GM19372 (cell line): Measurements from ENCODE around the gene TACC2.
"Not testable (repeated sequence)": the region's sequence is repeated elsewhere in the genome, so short reads cannot be mapped to it uniquely, and the experiment has no call there.

Experiments used
- ATAC-seq: cut with Tn5 transposase; IDR thresholded peaks from one replicate; pipeline ENCODE4 v1.9.1; 2021; ENCODE audit warnings: mild to moderate bottlenecking, low read depth, moderate library complexity; ENCODE audit not compliant: unreplicated experiment

TACC2 gene

DNA sequence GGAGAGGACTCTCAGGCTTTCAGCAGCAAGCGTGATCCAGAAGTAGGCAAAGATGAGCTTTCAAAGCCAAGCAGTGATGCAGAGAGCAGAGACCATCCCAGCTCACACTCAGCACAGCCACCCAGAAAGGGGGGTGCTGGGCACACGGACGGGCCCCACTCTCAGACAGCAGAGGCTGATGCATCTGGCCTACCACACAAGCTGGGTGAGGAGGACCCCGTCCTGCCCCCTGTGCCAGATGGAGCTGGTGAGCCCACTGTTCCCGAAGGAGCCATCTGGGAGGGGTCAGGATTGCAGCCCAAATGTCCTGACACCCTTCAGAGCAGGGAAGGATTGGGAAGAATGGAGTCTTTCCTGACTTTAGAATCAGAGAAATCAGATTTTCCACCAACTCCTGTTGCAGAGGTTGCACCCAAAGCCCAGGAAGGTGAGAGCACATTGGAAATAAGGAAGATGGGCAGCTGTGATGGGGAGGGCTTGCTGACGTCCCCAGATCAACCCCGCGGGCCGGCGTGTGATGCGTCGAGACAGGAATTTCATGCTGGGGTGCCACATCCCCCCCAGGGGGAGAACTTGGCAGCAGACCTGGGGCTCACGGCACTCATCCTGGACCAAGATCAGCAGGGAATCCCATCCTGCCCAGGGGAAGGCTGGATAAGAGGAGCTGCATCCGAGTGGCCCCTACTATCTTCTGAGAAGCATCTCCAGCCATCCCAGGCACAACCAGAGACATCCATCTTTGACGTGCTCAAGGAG, 95.5 kb downstream of the TACC2 start:
- no peak for ATAC-seq

- ATAC-seq, result no peak
Observed at GRCh38 chr10:122085423-122085911, 96.5 kb downstream of the TACC2 start.

- ATAC-seq, result no peak
Observed at GRCh38 chr10:122086416-122087240, 97.7 kb downstream of the TACC2 start.

DNA sequence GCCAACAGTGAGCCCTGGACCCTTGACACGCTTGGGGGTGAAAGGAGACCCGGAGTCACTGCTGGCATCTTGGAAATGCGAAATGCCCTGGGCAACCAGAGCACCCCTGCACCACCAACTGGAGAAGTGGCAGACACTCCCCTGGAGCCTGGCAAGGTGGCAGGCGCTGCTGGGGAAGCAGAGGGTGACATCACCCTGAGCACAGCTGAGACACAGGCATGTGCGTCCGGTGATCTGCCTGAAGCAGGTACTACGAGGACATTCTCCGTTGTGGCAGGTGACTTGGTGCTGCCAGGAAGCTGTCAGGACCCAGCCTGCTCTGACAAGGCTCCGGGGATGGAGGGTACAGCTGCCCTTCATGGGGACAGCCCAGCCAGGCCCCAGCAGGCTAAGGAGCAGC, 98.5 kb downstream of the TACC2 start:
- ATAC-seq, result no peak

DNA sequence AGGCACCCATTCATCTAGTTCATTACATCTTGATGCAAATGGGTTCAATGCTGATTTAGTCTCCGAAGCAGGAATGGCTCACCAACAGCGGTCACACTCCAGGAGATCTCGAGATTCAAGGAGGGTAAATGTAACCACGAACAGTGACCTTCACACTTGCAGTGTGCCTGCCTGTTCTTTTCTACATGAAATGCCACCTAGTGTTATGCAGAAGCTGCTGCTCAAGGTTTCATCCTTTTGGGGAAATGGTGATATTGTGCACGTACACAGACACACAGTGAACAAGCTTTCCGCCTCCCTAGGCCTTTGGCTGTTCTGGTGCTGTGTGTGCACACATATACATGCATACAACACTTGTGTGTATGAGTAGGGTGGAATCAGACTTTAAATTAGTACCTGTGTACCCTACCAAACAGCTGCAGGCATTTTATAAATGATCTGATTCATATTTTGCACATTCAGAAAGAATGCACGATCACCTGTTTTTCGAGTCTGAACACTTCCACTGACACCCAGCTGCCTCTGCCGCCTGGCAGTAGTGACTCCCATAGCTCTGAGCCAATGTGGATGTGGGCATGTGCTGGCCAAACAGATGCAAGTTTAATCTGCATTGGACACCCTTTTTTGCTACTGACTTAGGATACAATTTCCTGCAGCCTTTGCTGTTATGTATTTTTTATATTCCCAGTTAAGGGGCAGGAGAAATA, 100.5 kb downstream of the TACC2 start:
- no peak for ATAC-seq

- no peak for ATAC-seq
Observed at GRCh38 chr10:122091722-122092121, 102.8 kb downstream of the TACC2 start.

- no peak for ATAC-seq
Observed at GRCh38 chr10:122093076-122093475, 104.1 kb downstream of the TACC2 start.

DNA sequence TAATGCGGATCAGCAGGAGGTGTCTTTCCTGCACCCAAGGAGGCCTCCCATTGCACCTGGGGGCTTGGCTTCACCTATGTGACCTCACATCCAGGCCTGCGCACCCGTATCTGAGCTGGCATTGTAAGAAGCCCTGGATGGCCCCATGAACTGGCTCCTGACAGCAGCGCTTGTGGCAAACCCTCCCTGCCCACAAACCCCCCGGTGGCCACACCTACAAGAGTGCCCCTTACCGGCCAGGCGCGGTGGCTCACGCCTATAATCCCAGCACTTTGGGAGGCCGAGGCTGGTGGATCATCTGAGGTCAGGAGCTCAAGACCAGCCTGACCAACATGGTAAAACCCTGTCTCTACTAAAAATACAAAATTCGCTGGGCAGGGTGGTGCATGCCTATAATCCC, 107.2 kb downstream of the TACC2 start:
- ATAC-seq, result not testable (repeated sequence)

DNA sequence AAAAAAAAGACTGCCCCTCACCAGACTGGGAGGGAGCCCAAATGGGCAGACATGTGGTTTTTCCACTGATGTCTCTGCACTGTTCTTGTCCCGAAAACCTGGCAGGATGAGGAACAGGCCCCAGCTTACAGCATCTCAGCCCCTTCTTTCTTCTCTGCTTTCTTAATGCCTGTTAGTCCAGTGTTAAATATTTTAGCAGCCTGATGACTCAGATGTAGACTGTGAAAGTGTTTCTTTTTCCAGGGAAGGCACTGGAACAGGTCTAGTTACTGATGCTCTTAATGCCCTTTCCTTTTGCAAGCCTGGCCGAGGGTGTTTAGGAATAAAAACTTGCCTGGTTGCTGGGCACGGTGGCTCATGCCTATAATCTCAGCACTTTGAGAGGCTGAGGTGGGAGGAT, 107.7 kb downstream of the TACC2 start:
- no peak for ATAC-seq

DNA sequence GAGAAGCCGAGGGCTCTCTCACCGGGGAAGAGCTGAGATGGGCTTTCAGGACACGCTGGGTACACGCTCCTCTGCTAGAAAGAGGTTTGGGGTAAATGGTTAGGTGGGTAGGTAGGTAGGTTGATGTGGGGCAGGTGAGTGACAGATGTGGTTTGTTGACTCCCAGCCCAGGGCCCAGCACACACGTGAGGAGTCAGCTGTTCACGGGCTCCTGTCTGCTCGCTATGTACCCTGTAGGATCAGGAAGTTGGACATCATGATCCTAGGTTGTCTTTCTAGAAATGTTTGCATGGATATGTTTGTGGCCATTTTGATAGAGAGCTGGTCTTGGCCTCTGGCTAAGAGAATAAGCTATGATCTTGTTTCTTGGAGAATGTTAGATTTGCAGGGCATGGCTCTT, 109.0 kb downstream of the TACC2 start:
- no peak for ATAC-seq

DNA sequence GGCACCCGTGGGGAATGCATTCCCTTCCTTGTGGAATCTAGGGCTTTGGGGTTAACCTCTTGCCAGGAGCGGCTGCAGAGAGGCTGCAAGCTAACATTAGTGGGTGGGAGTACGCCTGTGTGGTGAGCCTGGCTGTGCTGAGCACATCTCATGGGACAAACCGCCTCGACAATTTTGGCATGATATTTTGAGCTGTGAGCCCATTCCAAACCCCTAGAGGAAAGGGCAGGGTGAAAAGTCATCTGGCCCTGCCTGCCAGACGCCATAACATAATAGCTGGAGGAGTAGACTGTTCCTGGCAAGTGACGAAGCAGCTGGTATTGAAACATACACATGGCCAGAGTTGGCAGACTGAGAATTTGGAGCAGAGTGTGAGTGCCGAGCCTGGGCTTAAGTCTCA, 110.0 kb downstream of the TACC2 start:
- ATAC-seq, result no peak

GRCh38 chr10:122099562-122099961, 110.6 kb downstream of the TACC2 start:
- ATAC-seq, result no peak

DNA sequence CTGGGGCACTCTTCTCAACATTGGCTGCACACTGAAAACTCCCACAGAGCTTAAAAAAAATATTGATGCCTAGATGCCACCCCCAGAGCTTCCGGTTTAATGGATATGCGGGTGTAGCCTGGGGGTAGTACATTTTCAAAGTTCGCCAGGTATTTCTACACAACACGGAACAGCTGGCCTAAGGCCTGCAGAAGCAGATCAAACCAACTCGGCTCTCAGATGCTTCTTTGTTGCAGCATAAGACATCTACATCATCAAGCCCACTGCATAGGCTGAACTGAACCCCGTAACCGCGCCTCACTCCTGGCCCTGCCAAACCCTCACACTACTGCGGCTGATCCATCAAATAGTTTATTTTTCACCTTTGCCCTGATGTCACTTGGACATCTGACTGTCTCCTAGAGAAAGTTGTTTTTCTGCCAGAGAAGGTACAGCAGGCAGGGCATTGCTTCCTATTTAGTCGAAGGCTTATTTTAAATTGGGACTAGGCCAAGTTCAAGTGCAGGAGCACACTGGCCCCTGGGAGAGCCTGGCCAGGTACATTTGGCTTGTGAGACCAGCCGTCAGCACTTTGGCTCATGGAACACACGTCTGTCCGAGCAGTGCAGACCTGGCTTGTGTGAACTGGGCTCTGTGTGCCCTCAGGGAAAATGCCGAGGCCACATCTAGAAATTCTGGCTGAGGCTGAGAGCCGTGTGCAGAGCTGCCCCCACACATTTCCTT, 113.3 kb downstream of the TACC2 start:
- no peak for ATAC-seq

DNA sequence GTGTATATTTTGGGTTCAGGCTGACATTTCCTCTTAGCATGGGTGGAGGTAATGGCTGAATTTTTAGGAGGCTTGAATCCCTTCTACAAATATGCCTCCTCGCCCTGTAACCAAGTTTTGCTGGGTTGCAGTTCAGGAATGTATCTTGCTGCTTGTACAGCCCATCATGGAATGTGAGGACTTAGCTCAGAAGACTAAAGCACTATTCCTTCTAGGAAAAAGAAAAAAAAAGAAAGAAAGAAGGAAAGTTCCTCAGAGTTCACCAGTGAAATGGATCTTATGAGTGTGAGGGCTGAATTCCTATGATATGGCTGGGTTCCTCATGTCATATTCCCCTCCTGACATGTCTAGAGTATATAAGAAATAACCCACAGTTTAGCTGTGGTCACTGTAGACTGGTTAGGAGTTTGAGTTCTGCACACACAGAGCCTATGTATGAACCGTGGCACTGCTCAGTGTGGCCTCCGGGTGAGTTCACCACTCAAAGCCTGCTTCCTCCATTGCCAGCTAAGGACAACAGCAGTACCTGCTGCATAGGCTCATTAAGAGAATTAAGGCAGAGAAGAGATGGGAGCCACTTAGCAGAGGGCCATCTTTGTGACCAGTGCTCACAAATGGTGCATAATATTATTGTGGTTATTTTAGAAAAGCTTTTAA, 114.0 kb downstream of the TACC2 start:
- no peak for ATAC-seq

DNA sequence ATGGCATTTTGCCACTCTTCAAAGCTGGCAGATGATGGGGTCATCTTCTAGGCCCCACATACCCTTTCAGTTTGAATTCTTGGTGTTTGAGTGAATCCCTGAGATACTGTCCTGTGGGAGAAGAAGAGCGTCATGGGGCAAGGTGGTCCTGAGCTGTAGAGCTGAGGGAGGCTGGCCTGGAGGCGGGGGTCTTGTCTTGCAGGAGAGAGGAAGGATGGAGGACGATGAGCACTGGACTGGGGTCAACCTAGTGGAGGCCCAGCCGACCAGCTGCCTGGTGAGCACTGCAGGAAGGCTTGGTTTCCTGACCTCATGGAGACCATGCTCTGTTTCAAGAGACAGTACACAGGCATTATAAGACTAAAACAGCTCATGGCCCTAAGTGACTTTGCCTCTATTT, 114.6 kb downstream of the TACC2 start:
- ATAC-seq, result no peak

DNA sequence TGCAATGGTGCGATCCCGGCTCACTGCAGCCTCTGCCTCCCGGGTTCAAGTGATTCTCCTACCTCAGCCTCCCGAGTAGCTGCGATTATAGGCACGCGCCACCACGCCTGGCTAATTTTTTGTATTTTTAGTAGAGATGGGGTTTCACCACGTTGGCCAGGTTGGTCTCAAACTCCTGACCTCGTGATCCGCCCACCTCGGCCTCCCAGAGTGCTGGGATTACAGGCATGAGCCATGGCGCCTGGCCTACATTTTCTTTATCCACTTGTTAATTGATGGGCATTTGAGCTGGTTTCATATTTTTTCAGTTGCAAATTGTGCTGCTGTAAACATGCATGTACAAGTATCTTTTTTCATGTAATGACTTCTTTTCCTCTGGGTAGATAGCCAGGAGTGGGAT, 119.8 kb downstream of the TACC2 start:
- not testable (repeated sequence) for ATAC-seq

GRCh38 chr10:122112021-122112616, 123.2 kb downstream of the TACC2 start:
- no peak for ATAC-seq

- ATAC-seq, result no peak
Observed at GRCh38 chr10:122112625-122113160, 123.7 kb downstream of the TACC2 start.
